IPS-18c (cell line): ENCODE data around the gene TEX54.

ENCODE experiments used
- H3K4me3 ChIP-seq: 2 replicates; pipeline ENCODE4 v1.7.0; 2013; ENCODE audit warnings: low read depth, mild to moderate bottlenecking, low read length, moderate library complexity; ENCODE audit not compliant: insufficient read depth
- H3K9me3 ChIP-seq: one replicate; pipeline ENCODE4 v1.6.1; 2013; ENCODE audit warnings: mild to moderate bottlenecking, low read length, moderate library complexity; ENCODE audit not compliant: control insufficient read depth, insufficient read depth

Gene TEX54

GRCh38 chr11:62805076-62805892, 27.4 kb downstream of the TEX54 start, which contains the start of gene NXF1:
TSS of gene NXF1 (minus strand) at chr11:62805440. CDS start at chr11:62805356, 84 bp downstream.
- Histone ChIP-seq H3K9me3 (peaks cover 2% of the 10 kb centered on the region), H3K4me3 (peak within 1 kb of the TSS; percentile 94)

GRCh38 chr11:62804310-62805075, 28.1 kb downstream of the TEX54 start:
- peaks cover 2% of the 10 kb centered on the region for H3K9me3 ChIP-seq
- peak overlapping the region; percentile 94 for H3K4me3 ChIP-seq

- H3K4me3 ChIP-seq, result no peak overlapping the region
Observed at GRCh38 chr11:62801071-62801470, 31.6 kb downstream of the TEX54 start.

GRCh38 chr11:62799486-62799885, 33.2 kb downstream of the TEX54 start:
- Histone ChIP-seq H3K4me3 (no peak overlapping the region), H3K9me3 (no peaks in the 10 kb centered on the region)

More at GRCh38 chr11:62801071-62801470, 31.6 kb downstream of the TEX54 start:
- H3K9me3 ChIP-seq, result peaks cover 2% of the 10 kb centered on the region

GRCh38 chr11:62796281-62796680, 36.4 kb downstream of the TEX54 start:
- H3K9me3 ChIP-seq, result no peaks in the 10 kb centered on the region
- H3K4me3 ChIP-seq, result no peak overlapping the region

GRCh38 chr11:62794201-62794775, 38.4 kb downstream of the TEX54 start:
- H3K4me3 ChIP-seq, result no peak overlapping the region
- no peaks in the 10 kb centered on the region for H3K9me3 ChIP-seq

GRCh38 chr11:62792202-62792575, 40.5 kb downstream of the TEX54 start:
- H3K9me3 ChIP-seq, result no peaks in the 10 kb centered on the region
- H3K4me3 ChIP-seq, result no peak overlapping the region

GRCh38 chr11:62791501-62792201, 41.0 kb downstream of the TEX54 start, which contains the start of gene TMEM223:
TSS of gene TMEM223 (minus strand) at chr11:62792006. CDS start at chr11:62791994, 12 bp downstream.
- Histone ChIP-seq H3K4me3 (peak within 1 kb of the TSS; percentile 94), H3K9me3 (no peaks in the 10 kb centered on the region)

GRCh38 chr11:62789576-62789975, 43.1 kb downstream of the TEX54 start:
- Histone ChIP-seq H3K9me3 (no peaks in the 10 kb centered on the region), H3K4me3 (no peak overlapping the region)

GRCh38 chr11:62788991-62789390, 43.6 kb downstream of the TEX54 start:
- H3K9me3 ChIP-seq, result no peaks in the 10 kb centered on the region
- no peak overlapping the region for H3K4me3 ChIP-seq

- no peaks in the 10 kb centered on the region for H3K9me3 ChIP-seq
- peak within 1 kb of the TSS; percentile 91 for H3K4me3 ChIP-seq
Observed at GRCh38 chr11:62787005-62787759, 45.5 kb downstream of the TEX54 start, which contains the start of gene TMEM179B. TSS of gene TMEM179B (plus strand) at chr11:62787402. CDS start at chr11:62787432, 30 bp downstream.

GRCh38 chr11:62786318-62787004, 46.2 kb downstream of the TEX54 start:
- Histone ChIP-seq H3K9me3 (no peaks in the 10 kb centered on the region), H3K4me3 (peak overlapping the region; percentile 91)

GRCh38 chr11:62782753-62783152, 49.9 kb downstream of the TEX54 start:
- no peaks in the 10 kb centered on the region for H3K9me3 ChIP-seq
- H3K4me3 ChIP-seq, result no peak overlapping the region
